HEK293 (cell line): ENCODE data around the gene SORCS3.

Source experiments
- CTCF ChIA-PET: fragments of 350-600 bp; formaldehyde crosslinking; extraction: SDS; loops from one replicate; lab custom pipeline; 2021; ENCODE audit warnings: antibody characterized with exemption; lab: Yijun Ruan, JAX
- POLR2A ChIA-PET: fragments of 300-600 bp; formaldehyde crosslinking; extraction: SDS; loops from one replicate; lab custom pipeline; 2020; ENCODE audit warnings: antibody characterized with exemption, inconsistent platforms; lab: Yijun Ruan, JAX
- H3K27ac ChIP-seq: fragments of 200-500 bp; sonication (Bioruptor generic); 2 replicates; pipeline ENCODE4 v1.5.1; 2014; ENCODE audit warnings: low read depth, low read length, control low read depth, inconsistent platforms; ENCODE audit errors: extremely low read depth
- H3K36me3 ChIP-seq, 2 experiments: fragments of 200-500 bp in 1 of 2; sonication (Bioruptor generic) in 1 of 2; 1 replicate in 1 of 2; 2 replicates in 1 of 2; pipeline ENCODE4 v1.5.1; 2014 to 2017; ENCODE audit warnings: inconsistent platforms in 2 of 2, low read length in 2 of 2; ENCODE audit not compliant: control insufficient read depth in 2 of 2, insufficient read depth in 1 of 2
- H3K4me1 ChIP-seq: fragments of 200-500 bp; sonication (Bioruptor generic); 2 replicates; pipeline ENCODE4 v1.5.1; 2014; ENCODE audit warnings: mild to moderate bottlenecking, low read length, inconsistent platforms; ENCODE audit not compliant: control insufficient read depth, insufficient read depth
- H3K4me3 ChIP-seq: 2 replicates; pipeline ENCODE4 v1.5.1; 2011; ENCODE audit warnings: low read depth, mild to moderate bottlenecking, control low read depth, low read length, moderate library complexity
- H3K9me3 ChIP-seq: fragments of 200-500 bp; sonication (Bioruptor generic); 2 replicates; pipeline ENCODE4 v1.5.1; 2014; ENCODE audit warnings: low read depth, low read length, inconsistent platforms; ENCODE audit not compliant: control insufficient read depth, insufficient read depth
- GLI4 ChIP-seq: fragments of 450-650 bp; formaldehyde crosslinking; IDR thresholded peaks from 2 replicates; pipeline ENCODE4 v1.5.1; 2016; ENCODE audit warnings: missing biosample characterization, missing genetic modification characterization
- KLF16 ChIP-seq: fragments of 450-650 bp; formaldehyde crosslinking; IDR thresholded peaks from 2 replicates; pipeline ENCODE4 v1.5.1; 2017; ENCODE audit warnings: missing biosample characterization, missing genetic modification characterization
- KLF9 ChIP-seq: fragments of 450-650 bp; formaldehyde crosslinking; IDR thresholded peaks from 2 replicates; pipeline ENCODE4 v1.5.1; 2016; ENCODE audit warnings: missing biosample characterization, missing genetic modification characterization, low read depth
- PRDM2 ChIP-seq: fragments of 450-650 bp; formaldehyde crosslinking; IDR thresholded peaks from 2 replicates; pipeline ENCODE4 v1.5.1; 2016; ENCODE audit warnings: missing biosample characterization, missing genetic modification characterization, borderline replicate concordance
- PRDM4 ChIP-seq: fragments of 450-650 bp; formaldehyde crosslinking; IDR thresholded peaks from 2 replicates; pipeline ENCODE4 v1.5.1; 2017; ENCODE audit warnings: missing biosample characterization, missing genetic modification characterization
- TCF7L2 ChIP-seq: IDR thresholded peaks from 2 replicates; pipeline ENCODE4 v1.6.1; 2011; ENCODE audit warnings: low read depth, mild to moderate bottlenecking, inconsistent platforms, low read length, moderate library complexity, borderline replicate concordance
- YY1 ChIP-seq: fragments of 450-650 bp; formaldehyde crosslinking; IDR thresholded peaks from 2 replicates; pipeline ENCODE4 v1.5.1; 2018; ENCODE audit warnings: missing biosample characterization, missing genetic modification characterization
- ZBTB26 ChIP-seq: fragments of 450-650 bp; formaldehyde crosslinking; optimal IDR thresholded peaks from 2 replicates; pipeline ENCODE3; 2016; ENCODE audit warnings: missing biosample characterization, mild to moderate bottlenecking, missing genetic modification characterization
- ZBTB6 ChIP-seq: fragments of 450-650 bp; formaldehyde crosslinking; IDR thresholded peaks from 2 replicates; pipeline ENCODE4 v1.5.1; 2017; ENCODE audit warnings: missing biosample characterization, missing genetic modification characterization
- ZFP3 ChIP-seq: fragments of 450-650 bp; formaldehyde crosslinking; IDR thresholded peaks from 2 replicates; pipeline ENCODE4 v1.5.1; 2016; ENCODE audit warnings: low read depth, missing biosample characterization, missing genetic modification characterization
- ZNF155 ChIP-seq: fragments of 450-650 bp; formaldehyde crosslinking; IDR thresholded peaks from 2 replicates; pipeline ENCODE4 v1.5.1; 2016; ENCODE audit warnings: missing biosample characterization, missing genetic modification characterization
- ZNF16 ChIP-seq: fragments of 450-650 bp; formaldehyde crosslinking; IDR thresholded peaks from 2 replicates; pipeline ENCODE4 v1.5.1; 2016; ENCODE audit warnings: low read depth, missing biosample characterization, missing genetic modification characterization
- ZNF544 ChIP-seq: fragments of 450-650 bp; formaldehyde crosslinking; IDR thresholded peaks from 2 replicates; pipeline ENCODE4 v1.5.0; 2017; ENCODE audit warnings: missing biosample characterization, missing genetic modification characterization
- ZNF585B ChIP-seq: fragments of 450-650 bp; formaldehyde crosslinking; IDR thresholded peaks from 2 replicates; pipeline ENCODE4 v1.5.1; 2016; ENCODE audit warnings: missing biosample characterization, missing genetic modification characterization
- ZNF629 ChIP-seq: fragments of 450-650 bp; formaldehyde crosslinking; IDR thresholded peaks from 2 replicates; pipeline ENCODE4 v1.5.1; 2017; ENCODE audit warnings: missing biosample characterization, missing genetic modification characterization
- ZNF677 ChIP-seq: fragments of 450-650 bp; IDR thresholded peaks from 2 replicates; pipeline ENCODE4 v1.5.0; 2018; ENCODE audit warnings: missing biosample characterization, mild to moderate bottlenecking, missing genetic modification characterization, moderate library complexity
- TF ChIP-seq, protein P1 (sequence below): fragments of 450-650 bp; formaldehyde crosslinking; IDR thresholded peaks from 2 replicates; pipeline ENCODE4 v1.5.1; 2016; ENCODE audit warnings: missing biosample characterization, missing genetic modification characterization

The SORCS3 gene

DNA sequence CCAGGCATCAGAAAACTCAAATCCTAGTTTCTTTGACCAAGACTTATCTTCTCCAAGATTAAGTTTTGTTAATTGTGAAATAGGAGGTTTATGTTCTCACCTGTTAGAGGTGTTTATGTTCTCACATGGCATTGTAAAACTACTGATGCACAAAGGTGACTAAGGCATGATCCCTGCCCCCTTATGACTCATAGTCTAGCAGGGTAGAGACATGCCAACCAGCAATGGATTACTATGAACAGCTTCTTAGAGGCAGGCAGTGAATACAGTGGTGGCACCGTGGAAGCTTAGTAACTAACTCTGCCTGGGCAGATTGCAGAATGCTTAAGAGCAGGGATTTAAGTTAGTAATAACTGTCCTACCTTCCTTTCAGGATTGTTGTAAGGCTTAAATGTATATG lies 400.9 kb downstream of the SORCS3 start:
- ChIA-PET POLR2A (no interaction called here), CTCF (no interaction called here)
- no peaks in the 10 kb centered on the region for H3K36me3 ChIP-seq
- no peak overlapping the region for H3K4me3 ChIP-seq
- no peaks in the 10 kb centered on the region for H3K4me1 ChIP-seq
- TF ChIP-seq KLF9 (no peak), ZNF629 (tag by site-specific recombination) (no peak), GLI4 (tag by site-specific recombination) (no peak), ZNF585B (tag by site-specific recombination) (no peak)
- H3K9me3 ChIP-seq = no peaks in the 10 kb centered on the region
- no peak overlapping the region for H3K27ac ChIP-seq

- POLR2A ChIA-PET = no interaction called here
- Histone ChIP-seq H3K36me3 (no peaks in the 10 kb centered on the region), H3K27ac (no peak overlapping the region), H3K4me1 (no peaks in the 10 kb centered on the region), H3K9me3 (no peaks in the 10 kb centered on the region), H3K4me3 (no peak overlapping the region)
- TF ChIP-seq TCF7L2 (no peak), ZNF544 (no peak), PRDM4 (tag by site-specific recombination) (no peak), ZNF677 (no peak)
- TF ChIP-seq, protein P1, sequence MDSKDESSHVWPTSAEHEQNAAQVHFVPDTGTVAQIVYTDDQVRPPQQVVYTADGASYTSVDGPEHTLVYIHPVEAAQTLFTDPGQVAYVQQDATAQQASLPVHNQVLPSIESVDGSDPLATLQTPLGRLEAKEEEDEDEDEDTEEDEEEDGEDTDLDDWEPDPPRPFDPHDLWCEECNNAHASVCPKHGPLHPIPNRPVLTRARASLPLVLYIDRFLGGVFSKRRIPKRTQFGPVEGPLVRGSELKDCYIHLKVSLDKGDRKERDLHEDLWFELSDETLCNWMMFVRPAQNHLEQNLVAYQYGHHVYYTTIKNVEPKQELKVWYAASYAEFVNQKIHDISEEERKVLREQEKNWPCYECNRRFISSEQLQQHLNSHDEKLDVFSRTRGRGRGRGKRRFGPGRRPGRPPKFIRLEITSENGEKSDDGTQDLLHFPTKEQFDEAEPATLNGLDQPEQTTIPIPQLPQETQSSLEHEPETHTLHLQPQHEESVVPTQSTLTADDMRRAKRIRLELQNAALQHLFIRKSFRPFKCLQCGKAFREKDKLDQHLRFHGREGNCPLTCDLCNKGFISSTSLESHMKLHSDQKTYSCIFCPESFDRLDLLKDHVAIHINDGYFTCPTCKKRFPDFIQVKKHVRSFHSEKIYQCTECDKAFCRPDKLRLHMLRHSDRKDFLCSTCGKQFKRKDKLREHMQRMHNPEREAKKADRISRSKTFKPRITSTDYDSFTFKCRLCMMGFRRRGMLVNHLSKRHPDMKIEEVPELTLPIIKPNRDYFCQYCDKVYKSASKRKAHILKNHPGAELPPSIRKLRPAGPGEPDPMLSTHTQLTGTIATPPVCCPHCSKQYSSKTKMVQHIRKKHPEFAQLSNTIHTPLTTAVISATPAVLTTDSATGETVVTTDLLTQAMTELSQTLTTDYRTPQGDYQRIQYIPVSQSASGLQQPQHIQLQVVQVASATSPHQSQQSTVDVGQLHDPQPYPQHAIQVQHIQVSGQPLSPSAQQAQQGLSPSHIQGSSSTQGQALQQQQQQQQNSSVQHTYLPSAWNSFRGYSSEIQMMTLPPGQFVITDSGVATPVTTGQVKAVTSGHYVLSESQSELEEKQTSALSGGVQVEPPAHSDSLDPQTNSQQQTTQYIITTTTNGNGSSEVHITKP (tag by site-specific recombination) = no peak
- CTCF ChIA-PET = no interaction called here
Observed at GRCh38 chr10:105042906-105043552, 401.9 kb downstream of the SORCS3 start.

DNA sequence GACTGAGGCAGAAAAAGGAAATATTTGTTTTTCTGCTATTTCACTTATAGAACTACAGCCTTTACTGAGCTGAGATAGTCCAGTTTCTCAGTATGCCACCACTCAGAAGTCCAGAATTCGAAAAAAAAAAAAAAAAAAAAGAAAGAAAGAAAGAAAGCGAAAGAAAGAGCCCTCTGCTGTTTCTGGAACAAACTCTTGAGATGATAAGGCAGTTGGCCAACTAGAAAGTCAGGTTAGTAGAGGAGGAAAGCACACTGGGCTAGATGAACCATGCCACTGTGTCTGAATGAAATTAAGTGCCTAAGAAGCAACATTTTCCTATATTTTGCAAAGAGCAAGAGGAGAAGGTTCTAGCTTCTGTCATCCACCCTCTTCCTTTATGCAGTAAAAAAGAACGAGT lies 403.8 kb downstream of the SORCS3 start:
- POLR2A ChIA-PET = no interaction called here
- CTCF ChIA-PET = no interaction called here
- no peaks in the 10 kb centered on the region for H3K36me3 ChIP-seq
- H3K9me3 ChIP-seq = no peaks in the 10 kb centered on the region
- H3K4me1 ChIP-seq = no peaks in the 10 kb centered on the region
- no peak overlapping the region for H3K4me3 ChIP-seq
- H3K27ac ChIP-seq = no peak overlapping the region
- no peak for TF ChIP-seq KLF16 (tag by site-specific recombination)
- no peak for TF ChIP-seq ZFP3 (tag by site-specific recombination)
- TF ChIP-seq ZNF16 (tag by site-specific recombination) = no peak
- TF ChIP-seq ZNF155 = no peak
- TF ChIP-seq ZBTB6 = no peak
- TF ChIP-seq YY1 (tag by site-specific recombination) = no peak
- no peak for TF ChIP-seq ZBTB26
- TF ChIP-seq PRDM2 (tag by site-specific recombination) = no peak
